GM20000 (cell line): ENCODE results near the gene CCDC15.

Experiments
- DNase-seq: peaks from one replicate; pipeline ENCODE4 v3.0.0; 2012; ENCODE audit warnings: low spot score
- CTCF ChIP-seq: IDR thresholded peaks from 2 replicates; pipeline ENCODE4 v1.5.1; 2012; ENCODE audit warnings: mild to moderate bottlenecking, control low read depth; ENCODE audit errors: extremely low read depth, missing control alignments

CCDC15 gene

DNA sequence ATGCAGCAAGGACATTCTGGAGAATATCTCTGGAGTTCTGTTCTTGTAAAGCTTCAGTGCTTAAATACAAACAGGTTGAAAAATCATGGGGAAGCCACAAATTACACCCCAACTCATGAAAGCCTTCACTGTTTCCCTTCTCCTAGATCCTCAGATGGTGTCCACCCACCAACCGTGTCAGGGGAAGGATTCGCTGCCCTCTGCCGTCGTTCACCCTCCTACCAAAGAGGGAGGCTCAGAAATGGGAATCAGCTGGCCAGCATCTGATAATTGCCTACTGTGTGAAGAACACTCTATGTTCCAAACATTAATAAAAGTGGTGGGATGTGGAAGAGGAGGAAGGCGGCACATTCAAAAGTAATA is 10.8 kb upstream of the CCDC15 start:
- no peak for DNase-seq
- TF ChIP-seq CTCF, result no peak

DNA sequence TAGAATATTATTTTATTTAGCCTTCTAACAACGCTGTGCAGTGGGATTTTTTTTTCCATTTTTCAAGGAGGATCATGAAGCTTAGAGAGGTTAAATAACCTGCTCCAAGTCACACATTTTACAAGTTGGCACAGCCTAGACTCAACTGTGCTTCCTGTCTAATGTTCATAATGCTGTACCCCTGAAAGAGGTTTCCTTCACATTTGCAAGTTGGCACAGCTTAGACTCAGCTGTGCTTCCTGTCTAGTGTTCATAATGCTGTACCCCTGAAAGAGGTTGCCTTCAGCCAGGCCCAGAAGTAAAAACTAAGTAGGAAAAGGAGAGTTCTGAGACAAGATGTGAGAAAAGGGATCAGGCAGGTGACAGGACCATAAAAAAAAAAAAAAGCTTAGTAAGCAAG is 10.3 kb upstream of the CCDC15 start:
- TF ChIP-seq CTCF, result no peak
- no peak for DNase-seq

DNA sequence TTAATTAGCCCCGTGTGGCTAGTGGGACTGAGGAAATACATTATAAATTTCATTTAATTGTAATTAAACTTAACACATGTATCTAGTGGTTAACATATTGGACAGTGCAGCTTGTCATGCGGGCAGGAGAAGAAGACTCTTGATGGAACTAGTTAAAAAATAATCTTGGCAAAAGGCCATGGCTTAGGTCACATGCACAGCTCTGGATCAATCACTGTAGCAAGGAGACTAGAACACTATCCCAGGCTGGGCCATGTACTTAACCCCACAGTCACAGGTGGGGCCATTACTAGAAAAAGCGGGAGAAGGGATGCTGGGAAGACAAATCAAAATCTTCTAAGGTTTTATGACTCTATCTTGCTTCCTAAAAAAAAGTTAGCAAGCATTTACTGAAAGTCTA is 9.4 kb upstream of the CCDC15 start:
- DNase-seq, result no peak
- TF ChIP-seq CTCF, result no peak

DNA sequence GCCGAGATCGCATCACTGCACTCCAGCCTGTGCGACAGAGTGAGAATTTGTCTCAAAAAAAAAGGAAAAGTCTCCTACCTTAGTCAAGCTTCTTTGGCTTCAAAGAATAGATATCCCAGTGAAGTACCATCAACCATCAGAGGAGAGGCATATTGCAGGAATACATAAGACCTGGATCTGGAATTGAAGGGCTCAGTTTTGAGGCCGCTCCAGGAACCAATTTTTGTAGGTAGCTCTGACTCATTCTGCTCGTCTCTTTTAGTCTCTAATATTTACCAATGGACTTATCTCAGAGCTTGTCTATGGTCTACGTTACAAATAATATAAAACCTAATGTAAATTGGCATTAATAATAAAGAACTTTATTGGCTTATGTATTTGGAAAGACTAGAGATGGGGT is 8.2 kb upstream of the CCDC15 start:
- TF ChIP-seq CTCF, result no peak
- no peak for DNase-seq

- TF ChIP-seq CTCF, result no peak
- DNase-seq, result no peak
Measured at GRCh38 chr11:124946735-124947141, 7.3 kb upstream of the CCDC15 start.

DNA sequence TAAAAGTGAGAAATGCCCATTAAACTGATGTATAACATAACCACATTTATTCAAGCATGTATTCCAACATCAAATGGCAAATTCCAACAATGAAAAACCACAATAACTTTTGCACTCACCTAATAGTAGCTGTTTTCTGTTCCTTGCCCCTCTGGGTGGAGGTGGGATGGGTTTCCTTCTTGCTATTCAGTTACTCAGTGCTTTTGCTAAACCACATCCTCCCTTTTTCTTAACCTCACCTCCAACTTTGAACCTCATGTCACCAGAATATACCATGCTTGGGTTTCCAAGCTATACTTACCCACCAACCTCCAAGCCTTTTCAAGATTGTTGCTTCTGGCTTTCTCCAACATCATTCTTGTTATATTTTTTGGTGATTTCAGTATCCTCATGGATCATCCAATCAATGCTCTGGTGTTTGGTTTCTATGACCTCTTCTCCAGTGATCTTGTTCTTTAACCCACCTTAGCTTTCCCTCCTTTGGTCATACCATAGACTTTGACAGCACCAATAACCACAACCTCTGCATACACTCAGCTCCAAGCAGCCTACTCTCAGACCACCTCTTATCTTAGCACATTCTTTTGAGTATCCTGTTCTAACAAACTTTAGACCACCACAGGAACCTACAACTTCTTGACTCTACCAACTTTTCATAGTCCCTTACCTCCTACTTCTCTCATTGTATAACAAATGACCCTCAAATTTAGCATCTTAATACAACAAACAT is 3.2 kb upstream of the CCDC15 start:
- no peak for DNase-seq
- TF ChIP-seq CTCF, result no peak

DNA sequence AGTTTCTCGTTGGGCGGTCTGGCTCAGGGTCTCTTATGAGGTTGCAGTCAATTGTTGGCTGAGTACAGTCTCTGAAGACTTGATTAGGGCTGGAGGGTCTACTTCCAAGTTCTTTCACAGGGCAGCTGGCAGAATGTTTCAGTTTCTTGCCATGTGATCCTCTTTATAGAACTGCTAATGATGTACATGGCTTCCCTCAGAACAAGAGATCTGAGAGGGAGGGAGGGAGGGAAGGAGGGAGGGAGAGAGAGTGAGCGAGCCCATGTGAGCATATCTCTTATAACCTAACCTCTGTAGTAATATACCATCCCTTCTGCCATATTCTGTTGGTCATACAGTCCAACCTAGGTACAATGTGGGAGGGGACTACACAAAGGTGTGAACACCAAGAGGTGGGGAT is 2.7 kb upstream of the CCDC15 start:
- no peak for TF ChIP-seq CTCF
- no peak for DNase-seq

DNA sequence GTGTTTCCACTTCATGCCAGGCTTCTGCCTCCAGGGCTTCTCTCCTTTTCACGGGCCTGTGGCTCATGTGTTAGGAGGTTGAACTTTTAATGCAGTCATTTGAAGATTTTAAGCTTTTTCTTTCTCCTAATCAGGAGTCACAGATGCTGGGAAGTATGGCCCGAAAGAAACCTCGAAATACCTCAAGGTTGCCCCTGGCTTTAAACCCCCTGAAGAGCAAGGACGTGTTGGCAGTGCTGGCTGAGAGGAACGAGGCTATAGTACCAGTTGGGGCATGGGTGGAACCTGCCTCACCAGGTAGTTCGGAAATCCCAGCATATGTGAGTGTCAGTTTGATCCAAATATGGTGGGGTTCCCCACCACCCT is 571 bp downstream of the CCDC15 start:
- TF ChIP-seq CTCF, result no peak
- DNase-seq, result no peak
